IPS DF 6.9 (cell line): ENCODE results near the gene PRKN.
A peak's percentile ranks its signal among the peaks of the same experiment; 100 is the strongest.

Source experiments
- DNase-seq: peaks from one replicate; pipeline ENCODE4 v3.0.0-alpha.2; 2013; ENCODE audit warnings: low read depth, low spot score
- H3K27ac ChIP-seq: one replicate; pipeline ENCODE4 v1.5.1; 2013; ENCODE audit warnings: low read length, control low read depth
- H3K27me3 ChIP-seq: 2 replicates; pipeline ENCODE4 v1.6.1; 2013; ENCODE audit warnings: mild to moderate bottlenecking, low read length; ENCODE audit not compliant: control insufficient read depth, insufficient read depth
- H3K36me3 ChIP-seq: 2 replicates; pipeline ENCODE4 v1.6.1; 2013; ENCODE audit warnings: low read length; ENCODE audit not compliant: control insufficient read depth, insufficient read depth
- H3K4me1 ChIP-seq: 2 replicates; pipeline ENCODE4 v1.6.1; 2013; ENCODE audit warnings: low read length; ENCODE audit not compliant: control insufficient read depth, insufficient read depth
- H3K4me3 ChIP-seq: 2 replicates; pipeline ENCODE4 v1.5.1; 2013; ENCODE audit warnings: mild to moderate bottlenecking, low read length
- H3K9me3 ChIP-seq: 2 replicates; pipeline ENCODE4 v1.6.1; 2013; ENCODE audit warnings: low read length, inconsistent platforms; ENCODE audit not compliant: control insufficient read depth, insufficient read depth
- WGBS: extraction: QIAGEN DNeasy Blood & Tissue Kit; methylation state at CpG from one replicate; pipeline ENCODE4 v1.1.7; 2013; ENCODE audit warnings: mixed read lengths, missing lambda C conversion rate; ENCODE audit not compliant: insufficient read length, insufficient coverage; 5-methylcytosine and 5-hydroxymethylcytosine counted together

PRKN gene

GRCh38 chr6:162157167-162157870, 570.2 kb downstream of the PRKN start:
- Histone ChIP-seq H3K27me3 (no peaks in the 10 kb centered on the region), H3K27ac (no peak overlapping the region), H3K36me3 (no peaks in the 10 kb centered on the region), H3K4me3 (no peak overlapping the region), H3K4me1 (no peaks in the 10 kb centered on the region), H3K9me3 (no peaks in the 10 kb centered on the region)
- WGBS: no CpG with 5 or more reads among the region's 3 CpGs
- no peak for DNase-seq

- no peaks in the 10 kb centered on the region for H3K9me3 ChIP-seq
- no peaks in the 10 kb centered on the region for H3K27me3 ChIP-seq
- no peaks in the 10 kb centered on the region for H3K36me3 ChIP-seq
- no peak overlapping the region for H3K27ac ChIP-seq
- no peak for DNase-seq
- no peaks in the 10 kb centered on the region for H3K4me1 ChIP-seq
- WGBS: no CpG with 5 or more reads among the region's 2 CpGs
- H3K4me3 ChIP-seq: no peak overlapping the region
Measured at GRCh38 chr6:162156146-162156545, 571.4 kb downstream of the PRKN start.

GRCh38 chr6:162154930-162155329, 572.6 kb downstream of the PRKN start:
- DNase-seq: no peak
- Histone ChIP-seq H3K9me3 (no peaks in the 10 kb centered on the region), H3K36me3 (no peaks in the 10 kb centered on the region), H3K4me1 (no peaks in the 10 kb centered on the region), H3K4me3 (no peak overlapping the region), H3K27ac (no peak overlapping the region), H3K27me3 (no peaks in the 10 kb centered on the region)

GRCh38 chr6:162154001-162154400, 573.6 kb downstream of the PRKN start:
- no CpG with 5 or more reads among the region's 4 CpGs for WGBS

GRCh38 chr6:162153120-162153519, 574.4 kb downstream of the PRKN start:
- Histone ChIP-seq H3K27me3 (no peaks in the 10 kb centered on the region), H3K27ac (no peak overlapping the region), H3K9me3 (no peaks in the 10 kb centered on the region), H3K4me3 (no peak overlapping the region), H3K36me3 (no peaks in the 10 kb centered on the region), H3K4me1 (peaks cover 5% of the 10 kb centered on the region; the same call in 1 of the 2 replicates)
- WGBS: no CpG with 5 or more reads among the region's 7 CpGs
- DNase-seq: no peak

More at GRCh38 chr6:162154001-162154400, 573.6 kb downstream of the PRKN start:
- Histone ChIP-seq H3K27ac (no peak overlapping the region), H3K4me1 (peaks cover 5% of the 10 kb centered on the region; the same call in 1 of the 2 replicates), H3K9me3 (no peaks in the 10 kb centered on the region), H3K36me3 (no peaks in the 10 kb centered on the region), H3K27me3 (no peaks in the 10 kb centered on the region), H3K4me3 (no peak overlapping the region)
- DNase-seq: no peak

GRCh38 chr6:162151021-162151665, 576.4 kb downstream of the PRKN start:
- H3K9me3 ChIP-seq: no peaks in the 10 kb centered on the region
- no peak for DNase-seq
- H3K27ac ChIP-seq: no peak overlapping the region
- WGBS: no CpG with 5 or more reads among the region's 6 CpGs
- H3K36me3 ChIP-seq: no peaks in the 10 kb centered on the region
- H3K27me3 ChIP-seq: no peaks in the 10 kb centered on the region
- peaks cover 5% of the 10 kb centered on the region; the same call in 1 of the 2 replicates for H3K4me1 ChIP-seq
- H3K4me3 ChIP-seq: no peak overlapping the region

- no peak overlapping the region for H3K27ac ChIP-seq
- no peaks in the 10 kb centered on the region for H3K36me3 ChIP-seq
- peaks cover 5% of the 10 kb centered on the region; the same call in 1 of the 2 replicates for H3K4me1 ChIP-seq
- no peak for DNase-seq
- no peaks in the 10 kb centered on the region for H3K9me3 ChIP-seq
- no CpG with 5 or more reads among the region's 7 CpGs for WGBS
- H3K27me3 ChIP-seq: no peaks in the 10 kb centered on the region
- H3K4me3 ChIP-seq: no peak overlapping the region
Measured at GRCh38 chr6:162150295-162150694, 577.3 kb downstream of the PRKN start.

- Histone ChIP-seq H3K9me3 (no peaks in the 10 kb centered on the region), H3K4me1 (peaks cover 5% of the 10 kb centered on the region; the same call in 1 of the 2 replicates), H3K27ac (no peak overlapping the region), H3K4me3 (no peak overlapping the region), H3K36me3 (no peaks in the 10 kb centered on the region), H3K27me3 (no peaks in the 10 kb centered on the region)
- peak; percentile 13 for DNase-seq
- WGBS: no CpG with 5 or more reads among the region's 6 CpGs
Measured at GRCh38 chr6:162149786-162150185, 577.8 kb downstream of the PRKN start.

GRCh38 chr6:162147805-162148204, 579.8 kb downstream of the PRKN start:
- no CpG with 5 or more reads among the region's 3 CpGs for WGBS
- Histone ChIP-seq H3K27me3 (no peaks in the 10 kb centered on the region), H3K27ac (no peak overlapping the region), H3K4me3 (no peak overlapping the region), H3K36me3 (no peaks in the 10 kb centered on the region), H3K9me3 (no peaks in the 10 kb centered on the region), H3K4me1 (peaks cover 5% of the 10 kb centered on the region; the same call in 1 of the 2 replicates)
- DNase-seq: no peak

- WGBS: no CpG with 5 or more reads among the region's 1 CpG
- no peaks in the 10 kb centered on the region for H3K9me3 ChIP-seq
- no peak overlapping the region for H3K4me3 ChIP-seq
- no peaks in the 10 kb centered on the region for H3K36me3 ChIP-seq
- H3K27ac ChIP-seq: no peak overlapping the region
- DNase-seq: no peak
- peaks cover 5% of the 10 kb centered on the region; the same call in 1 of the 2 replicates for H3K4me1 ChIP-seq
- H3K27me3 ChIP-seq: no peaks in the 10 kb centered on the region
Measured at GRCh38 chr6:162147281-162147680, 580.3 kb downstream of the PRKN start.
